DMS79 treated with DMSO at 0.1 percent for 48 hours (cell line): ENCODE data around the gene FAM76B.
"Not testable (repeated sequence)": the region's sequence is repeated elsewhere in the genome, so short reads cannot be mapped to it uniquely, and the experiment has no call there.

Experiments
- DNase-seq: peaks from one replicate; lab custom pipeline; 2025; lab: John Stamatoyannopoulos, UW

The FAM76B gene

DNA sequence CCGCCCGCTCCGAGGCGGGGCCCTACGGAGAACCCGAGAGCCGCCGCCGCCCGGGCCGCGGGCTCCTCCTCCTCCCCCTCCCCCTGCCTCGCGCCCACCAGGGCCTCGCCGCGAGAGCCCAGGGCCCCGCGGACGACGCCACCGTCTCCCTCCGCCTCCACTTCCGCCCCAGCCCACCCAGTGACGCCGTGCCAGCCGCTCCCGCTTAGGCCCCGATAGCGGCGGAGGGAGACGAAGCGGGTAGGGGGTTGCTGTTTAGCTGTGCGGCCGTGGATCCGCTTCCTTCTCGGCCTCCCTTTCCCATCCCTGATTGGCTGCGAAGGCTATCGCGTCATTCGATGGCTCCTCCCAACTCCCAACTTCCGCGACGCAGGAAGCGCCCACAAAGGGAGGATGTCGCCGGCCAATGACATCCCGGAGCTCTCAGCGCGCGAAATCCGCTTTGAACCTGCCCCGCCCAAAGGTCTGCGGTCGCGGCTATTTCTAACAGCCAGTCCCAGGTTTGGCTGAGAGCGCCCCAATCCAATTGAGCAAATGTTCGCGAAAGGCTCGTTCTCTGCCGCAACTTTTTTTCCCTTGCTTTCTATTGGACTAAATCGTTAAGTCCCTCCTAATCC lies at the start of gene FAM76B:
Gene FAM76B (minus strand): TSS at position 277 of the 617 bp plus-strand sequence. CDS start 304 bp downstream, outside the sequence.
- peak; percentile 98 for DNase-seq

DNA sequence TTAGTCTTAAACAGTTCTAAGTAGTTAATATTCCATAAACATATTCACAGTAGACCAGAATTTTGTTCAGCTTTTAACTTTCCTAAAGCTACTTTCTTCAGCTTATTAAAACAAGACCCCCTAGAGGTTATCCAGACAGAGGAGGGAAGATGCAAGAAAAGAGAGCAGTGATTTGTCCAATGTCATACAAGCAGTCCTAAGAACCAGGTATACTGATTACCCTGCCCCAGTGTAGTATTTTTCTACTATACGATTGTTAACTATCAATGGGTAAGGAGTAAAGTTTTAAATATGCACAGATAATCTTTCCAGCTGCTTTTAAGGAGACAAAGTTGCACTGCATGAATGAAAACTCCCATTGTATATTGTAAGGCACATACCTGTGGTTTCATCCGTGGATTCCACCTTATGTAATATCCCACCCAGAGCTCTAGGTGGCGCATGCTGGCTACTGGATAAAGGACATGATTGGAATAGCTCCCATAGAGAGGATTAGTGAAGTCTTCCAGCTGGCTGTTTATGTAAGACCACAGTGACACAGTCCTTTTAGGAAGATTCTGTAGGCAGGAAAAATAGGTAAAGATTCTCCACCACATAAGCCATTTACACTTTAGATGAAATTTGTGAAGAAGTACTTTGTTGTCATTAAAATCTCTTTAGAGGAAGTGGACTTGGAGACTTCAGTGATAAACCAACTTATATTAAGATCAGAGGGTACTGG lies 46.3 kb upstream of the FAM76B start:
- peak; percentile 56 for DNase-seq

- no peak for DNase-seq
These were observed 45.8 kb upstream of the FAM76B start for GRCh38 chr11:95835351-95835750.

GRCh38 chr11:95833378-95833777 lies 43.8 kb upstream of the FAM76B start:
- no peak for DNase-seq

DNA sequence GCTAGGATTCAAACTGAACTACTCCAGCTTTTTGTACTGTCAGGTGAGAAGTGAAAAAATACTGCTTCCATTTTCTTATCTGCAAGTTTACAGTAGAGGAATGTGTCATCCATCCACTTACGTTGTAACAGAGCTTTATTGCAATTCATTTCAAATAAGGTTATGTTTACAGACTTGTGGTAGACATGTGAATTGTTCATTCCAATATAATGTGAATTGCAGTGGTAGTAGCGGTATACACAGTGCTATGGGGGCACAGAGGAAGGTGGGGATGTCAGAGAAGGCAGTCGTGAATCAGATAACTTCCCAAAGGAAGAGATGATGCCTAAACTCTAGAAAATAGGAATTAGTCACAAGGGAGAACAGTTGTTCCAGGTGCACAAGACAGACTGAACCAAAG lies 43.2 kb upstream of the FAM76B start:
- DNase-seq = no peak

DNA sequence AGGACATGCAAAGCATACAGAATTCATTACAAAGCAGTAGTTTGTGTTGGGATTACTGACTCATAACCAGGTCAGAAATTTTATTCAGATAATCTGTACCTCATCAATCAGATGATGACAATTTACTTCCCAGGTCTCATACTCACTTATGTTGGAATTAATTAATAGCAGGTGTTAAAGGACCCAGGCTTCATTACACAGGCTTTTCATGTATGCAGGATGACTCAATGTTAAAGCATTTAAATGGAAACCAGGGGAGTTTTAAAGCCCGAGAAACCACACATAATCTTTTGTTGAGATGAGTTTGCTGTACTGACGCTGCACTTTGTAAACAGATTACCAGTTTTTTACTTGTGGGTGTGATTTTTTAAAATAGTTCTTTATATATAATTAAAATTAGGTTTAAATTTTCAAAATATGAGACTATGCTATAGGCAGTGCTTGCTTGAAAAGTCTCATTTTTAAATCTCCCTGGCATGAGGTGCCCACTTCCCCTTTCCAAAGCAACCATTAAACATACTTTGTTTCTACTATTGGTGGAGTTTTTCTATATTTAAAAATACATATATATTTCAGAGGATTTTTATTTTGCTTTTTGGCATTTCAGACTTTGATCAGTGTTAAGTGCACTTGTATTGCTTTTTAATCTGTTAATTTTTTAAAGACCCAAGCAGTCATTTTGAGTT lies 41.8 kb upstream of the FAM76B start:
- no peak for DNase-seq

DNA sequence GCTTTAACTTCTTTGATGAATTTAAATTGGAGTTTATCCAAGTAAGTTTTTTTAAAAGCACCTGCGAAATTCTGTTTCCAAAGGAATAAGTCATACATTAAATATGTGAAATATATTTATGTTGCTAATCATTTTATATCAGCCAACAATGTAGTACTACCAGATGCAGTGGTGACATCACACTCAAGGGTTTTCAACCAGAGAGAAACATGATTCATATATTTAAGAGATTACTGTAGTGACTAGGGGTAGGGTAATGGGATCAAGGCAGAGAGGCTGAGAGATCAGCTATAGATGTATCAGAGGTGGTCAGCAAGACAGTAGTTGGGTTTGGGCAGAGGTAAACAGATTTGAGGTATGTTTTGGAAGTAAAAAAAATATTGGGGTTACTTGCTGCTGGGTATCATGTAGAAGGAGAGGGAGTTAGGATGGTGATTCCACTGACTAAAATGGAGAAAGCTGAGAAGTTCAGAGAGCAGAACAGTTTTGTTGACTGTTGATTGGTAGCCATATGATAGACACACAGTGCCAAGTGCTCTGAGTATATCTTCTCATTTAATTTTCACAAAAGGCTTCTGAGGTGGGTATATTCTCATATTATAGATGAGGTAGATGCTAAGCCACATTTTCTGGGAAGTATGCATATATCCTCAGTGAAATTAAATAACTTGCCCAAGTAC lies 40.1 kb upstream of the FAM76B start:
- DNase-seq = no peak

GRCh38 chr11:95827696-95828095 lies 38.1 kb upstream of the FAM76B start:
- DNase-seq = no peak

GRCh38 chr11:95821640-95822039 lies 32.1 kb upstream of the FAM76B start:
- DNase-seq = no peak

DNA sequence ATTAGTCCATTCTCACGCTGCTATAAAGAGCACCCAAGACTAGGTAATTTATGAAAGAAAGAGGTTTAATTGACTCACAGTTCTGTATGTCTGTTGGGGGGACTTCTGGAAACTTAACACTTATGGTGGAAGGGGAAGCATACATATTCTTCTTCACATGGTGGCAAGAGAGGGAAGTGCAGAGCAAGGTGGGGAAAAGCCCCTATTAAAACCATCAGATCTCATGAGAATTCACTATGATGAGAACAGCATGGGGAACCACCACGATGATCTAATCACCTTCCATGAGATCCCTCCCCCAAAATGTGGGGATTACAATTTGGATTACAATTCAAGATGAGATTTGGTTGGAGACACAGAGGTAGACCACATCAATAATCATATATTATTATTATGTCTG lies 26.5 kb upstream of the FAM76B start:
- no peak for DNase-seq

GRCh38 chr11:95811052-95811451 lies 21.5 kb upstream of the FAM76B start:
- DNase-seq = not testable (repeated sequence)

DNA sequence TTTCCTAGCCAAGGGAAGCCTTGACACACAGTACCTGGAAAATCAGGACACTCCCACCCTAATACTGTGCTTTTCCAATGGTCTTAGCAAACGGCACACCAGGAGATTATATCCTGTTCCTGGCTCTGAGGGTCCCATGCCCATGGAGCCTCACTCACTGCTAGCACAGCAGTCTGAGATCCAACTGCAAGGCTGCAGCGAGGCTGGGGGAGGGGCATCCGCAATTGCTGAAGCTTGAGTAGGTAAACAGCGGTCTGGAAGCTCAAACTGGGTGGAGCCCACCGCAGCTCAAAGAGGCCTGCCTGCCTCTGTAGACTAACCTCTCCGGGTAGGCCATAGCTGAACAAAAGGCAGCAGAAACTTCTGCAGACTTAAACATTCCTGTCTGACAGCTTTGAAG lies 16.9 kb upstream of the FAM76B start:
- not testable (repeated sequence) for DNase-seq

DNA sequence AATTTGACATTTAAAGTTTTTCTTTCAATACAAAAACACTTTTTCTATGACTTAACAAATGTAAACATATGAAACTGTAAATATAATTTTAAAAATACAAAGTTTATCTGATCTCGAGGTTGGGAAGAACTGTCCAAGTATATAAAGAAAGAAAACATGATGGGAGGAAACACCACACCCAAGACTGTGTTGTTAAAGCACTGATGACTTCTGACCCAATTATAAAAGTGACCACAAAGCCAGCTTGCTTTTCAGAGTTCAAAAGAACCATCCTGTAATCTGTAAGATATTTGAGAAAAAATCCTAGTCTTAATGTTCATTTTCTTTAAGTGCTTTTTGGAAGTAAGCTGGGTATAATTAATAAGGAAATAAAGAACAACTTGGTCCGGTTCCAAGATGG lies 16.3 kb upstream of the FAM76B start:
- DNase-seq = no peak

- no peak for DNase-seq
These were observed 14.4 kb upstream of the FAM76B start for GRCh38 chr11:95803973-95804372.

DNA sequence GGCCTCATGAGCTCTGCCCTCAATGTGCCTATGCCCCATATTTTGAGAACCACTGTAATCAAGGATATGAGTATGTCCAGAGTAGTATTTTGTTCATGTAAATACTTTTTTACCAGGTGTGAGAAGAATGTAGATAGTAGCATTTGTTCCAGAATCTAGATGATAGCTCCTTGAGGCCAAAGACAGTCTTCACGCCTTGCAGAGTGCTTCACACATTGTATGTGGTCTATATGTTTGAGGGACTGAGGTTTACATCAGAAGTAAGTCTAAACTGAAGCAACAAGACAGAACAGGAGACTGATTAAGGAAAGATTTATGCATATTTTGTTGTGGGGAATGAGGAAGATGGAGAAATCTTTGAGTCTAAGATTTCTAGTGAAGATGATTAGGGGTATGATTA lies 13.2 kb upstream of the FAM76B start:
- no peak for DNase-seq

DNA sequence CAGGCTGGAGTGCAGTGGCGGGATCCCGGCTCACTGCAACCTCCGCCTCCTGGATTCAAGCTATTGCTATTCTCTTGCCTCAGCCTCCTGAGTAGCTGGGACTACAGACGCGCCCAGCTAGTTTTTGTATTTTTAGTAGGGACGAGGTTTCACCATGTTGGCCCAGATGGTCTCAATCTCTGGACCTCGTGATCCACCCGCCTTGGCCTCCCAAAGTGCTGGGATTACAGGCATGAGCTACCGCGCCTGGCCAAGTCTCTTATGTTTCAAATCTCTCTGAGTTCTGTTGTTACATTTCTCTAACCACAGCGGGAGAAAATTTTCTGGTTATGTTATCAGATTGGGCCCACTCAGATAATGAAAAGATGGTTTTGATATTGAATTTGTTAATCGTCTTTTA lies 10.9 kb upstream of the FAM76B start:
- DNase-seq = no peak

DNA sequence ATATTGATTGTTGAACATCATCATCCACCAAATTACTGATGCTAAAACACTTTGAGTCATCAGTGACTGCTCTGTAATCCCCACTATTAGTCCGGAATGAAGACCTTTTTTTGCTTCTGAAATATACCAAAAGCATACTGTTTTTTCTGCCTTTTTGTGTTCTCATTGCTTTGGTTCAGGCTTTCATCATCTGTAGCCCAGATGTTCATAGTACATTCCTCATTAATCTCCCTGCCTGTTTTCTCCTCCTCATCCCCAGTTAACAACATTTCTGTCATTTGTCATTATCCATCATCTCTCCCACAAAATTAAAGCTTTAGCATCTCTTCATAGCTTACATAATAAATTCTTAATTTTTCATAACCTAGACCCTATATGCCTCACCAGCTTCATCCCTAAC lies 10.0 kb upstream of the FAM76B start:
- DNase-seq = no peak

- DNase-seq = no peak
These were observed 6.9 kb upstream of the FAM76B start for GRCh38 chr11:95796501-95796900.

DNA sequence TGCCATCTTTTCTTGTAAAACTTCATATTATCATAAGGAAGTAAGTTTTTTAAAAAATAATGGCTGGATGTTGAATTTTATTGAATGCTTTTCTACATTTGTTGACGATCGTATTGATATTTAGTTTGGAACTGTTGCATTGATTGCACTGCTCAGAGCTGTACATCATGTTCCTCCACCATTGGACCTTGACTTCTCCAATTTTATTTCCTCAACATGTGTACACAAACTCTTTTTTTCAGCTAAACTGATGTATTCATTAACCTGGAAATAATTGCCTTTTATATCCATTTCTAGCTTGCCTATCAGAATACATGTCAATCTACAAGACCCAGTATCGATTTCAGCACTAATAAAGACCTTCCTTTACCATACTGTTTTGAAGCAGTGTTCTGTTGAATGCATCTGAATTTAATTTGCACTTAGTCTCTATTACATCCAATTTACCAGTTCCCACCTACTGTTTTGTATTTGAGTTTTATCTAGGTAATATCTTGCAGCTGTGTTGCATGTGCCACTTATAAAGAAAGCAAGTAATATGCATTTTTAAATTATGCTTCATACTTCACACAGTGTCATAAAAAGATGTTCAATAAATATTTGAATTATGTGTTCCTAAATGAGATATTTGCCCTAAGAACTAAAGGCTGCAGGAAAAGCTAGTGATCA lies 6.2 kb upstream of the FAM76B start:
- DNase-seq = no peak

- DNase-seq = no peak
These were observed 4.5 kb upstream of the FAM76B start for GRCh38 chr11:95794086-95794485.

GRCh38 chr11:95793116-95793515 lies 3.5 kb upstream of the FAM76B start:
- DNase-seq = no peak

DNA sequence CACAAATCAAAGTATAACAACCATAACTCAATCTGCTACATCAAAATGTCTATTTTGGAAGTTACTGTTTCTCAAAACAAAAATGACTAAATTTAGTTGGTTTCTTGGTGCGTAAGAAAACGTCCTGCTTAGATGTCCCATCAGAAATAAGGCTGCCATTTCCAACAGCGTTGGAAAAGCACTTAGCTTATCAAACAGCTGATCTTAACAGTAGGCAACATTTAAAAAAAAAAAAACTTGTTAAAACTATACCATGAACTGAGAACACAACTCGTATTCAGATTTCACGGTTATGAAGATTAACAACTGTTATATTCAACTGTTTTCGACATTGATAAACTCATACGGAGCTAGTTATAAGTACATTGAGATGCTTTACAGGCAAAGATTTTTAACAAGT lies 3.1 kb upstream of the FAM76B start:
- no peak for DNase-seq
